Ectodermal cell (in vitro differentiated cells): ENCODE results near the gene BTLA.
"Not testable (repeated sequence)": the region's sequence is repeated elsewhere in the genome, so short reads cannot be mapped to it uniquely, and the experiment has no call there.

Experiments
- H3K27ac ChIP-seq: 2 replicates; pipeline ENCODE4 v1.7.0; 2013; ENCODE audit warnings: mild to moderate bottlenecking, low read depth, low read length; ENCODE audit not compliant: insufficient read depth, poor library complexity, severe bottlenecking
- H3K27me3 ChIP-seq: 2 replicates; pipeline ENCODE4 v1.7.0; 2013; ENCODE audit warnings: mild to moderate bottlenecking, low read length; ENCODE audit not compliant: insufficient read depth, control insufficient read depth, poor library complexity, severe bottlenecking
- H3K36me3 ChIP-seq: one replicate; pipeline ENCODE4 v1.7.0; 2013; ENCODE audit warnings: low read length; ENCODE audit not compliant: control insufficient read depth, insufficient read depth
- H3K4me1 ChIP-seq: one replicate; pipeline ENCODE4 v1.7.0; 2013; ENCODE audit warnings: low read length; ENCODE audit not compliant: control insufficient read depth, insufficient read depth
- H3K4me3 ChIP-seq: 2 replicates; pipeline ENCODE4 v1.7.0; 2013; ENCODE audit warnings: low read depth, low read length, control low read depth; ENCODE audit not compliant: insufficient read depth
- H3K9me3 ChIP-seq: 2 replicates; pipeline ENCODE4 v1.7.0; 2013; ENCODE audit warnings: mild to moderate bottlenecking, low read length, moderate library complexity; ENCODE audit not compliant: control insufficient read depth
- WGBS, 2 experiments: methylation state at CpG; one replicate each; pipeline ENCODE4 v1.1.7; 2013; ENCODE audit warnings: missing lambda C conversion rate in 2 of 2; 5-methylcytosine and 5-hydroxymethylcytosine counted together

The BTLA gene

GRCh38 chr3:112424394-112424793 is 74.9 kb downstream of the BTLA start:
- Histone ChIP-seq H3K4me1 (no peaks in the 10 kb centered on the region), H3K27ac (no peak overlapping the region), H3K4me3 (no peak overlapping the region), H3K9me3 (no peaks in the 10 kb centered on the region), H3K27me3 (no peaks in the 10 kb centered on the region), H3K36me3 (no peaks in the 10 kb centered on the region)
- WGBS, 2 experiments: 100% methylated on average over 1 of the region's 1 CpG; no CpG with 5 or more reads in 1 of the 2 experiments

- H3K27me3 ChIP-seq, H3K4me1 ChIP-seq, H3K27ac ChIP-seq, H3K4me3 ChIP-seq, H3K9me3 ChIP-seq, H3K36me3 ChIP-seq: not testable (repeated sequence)
- WGBS, 2 experiments: 57 to 65% methylated on average over 4 to 5 of the region's 7 CpGs
These were observed 76.4 kb downstream of the BTLA start for GRCh38 chr3:112422921-112423320.

GRCh38 chr3:112418526-112418925 is 80.7 kb downstream of the BTLA start:
- H3K9me3 ChIP-seq, H3K4me1 ChIP-seq, H3K27ac ChIP-seq, H3K4me3 ChIP-seq, H3K36me3 ChIP-seq, H3K27me3 ChIP-seq: not testable (repeated sequence)
- WGBS, 2 experiments: 61 to 75% methylated on average over 1 to 3 of the region's 5 CpGs

GRCh38 chr3:112417696-112418318 is 81.5 kb downstream of the BTLA start:
- Histone ChIP-seq H3K27me3 (no peaks in the 10 kb centered on the region), H3K4me3 (no peak overlapping the region), H3K27ac (no peak overlapping the region), H3K9me3 (no peaks in the 10 kb centered on the region), H3K4me1 (no peaks in the 10 kb centered on the region), H3K36me3 (no peaks in the 10 kb centered on the region)
- 86 to 87% methylated on average over 3 of the region's 3 CpGs for WGBS, 2 experiments

GRCh38 chr3:112416391-112417212 is 82.7 kb downstream of the BTLA start:
- WGBS, 2 experiments: 85 to 99% methylated on average over 7 to 8 of the region's 8 CpGs
- H3K4me1 ChIP-seq: no peaks in the 10 kb centered on the region

GRCh38 chr3:112415390-112415789 is 83.9 kb downstream of the BTLA start:
- 94 to 97% methylated on average over 6 of the region's 6 CpGs for WGBS, 2 experiments
- H3K27me3 ChIP-seq: no peaks in the 10 kb centered on the region
- no peak overlapping the region for H3K27ac ChIP-seq
- no peak overlapping the region for H3K4me3 ChIP-seq
- H3K36me3 ChIP-seq: no peaks in the 10 kb centered on the region
- H3K9me3 ChIP-seq: no peaks in the 10 kb centered on the region
- no peaks in the 10 kb centered on the region for H3K4me1 ChIP-seq

More at GRCh38 chr3:112416391-112417212, 82.7 kb downstream of the BTLA start:
- Histone ChIP-seq H3K36me3 (no peaks in the 10 kb centered on the region), H3K4me3 (no peak overlapping the region), H3K27me3 (no peaks in the 10 kb centered on the region), H3K9me3 (no peaks in the 10 kb centered on the region), H3K27ac (no peak overlapping the region)
